ENCODE measurements around the gene MAP1LC3C.

MAP1LC3C gene

GRCh38 chr1:241957692-241958494 lies 41.0 kb downstream of the MAP1LC3C start, which contains the start of gene BECN2:
Gene BECN2 (plus strand): TSS chr1:241957767. CDS start chr1:241957767, 0 bp downstream.
- no peaks in the 10 kb centered on the region for H3K27me3 ChIP-seq
- TF ChIP-seq CTCF (IDR thresholded peaks at IDR 0.05; ENCODE audit: low read depth, low read length) = no peak
- H3K9me3 ChIP-seq = no peaks in the 10 kb centered on the region
- H3K4me3 ChIP-seq (ENCODE audit: low read depth, low read length) = no peak within 1 kb of the TSS
- no peaks in the 10 kb centered on the region for H3K36me3 ChIP-seq
- no peaks in the 10 kb centered on the region for H3K4me1 ChIP-seq
- peak; percentile 23 for DNase-seq

GRCh38 chr1:241950390-241950789 lies 48.5 kb downstream of the MAP1LC3C start:
- no peak overlapping the region for H3K4me3 ChIP-seq (ENCODE audit: low read depth, low read length)
- DNase-seq = no peak
- TF ChIP-seq CTCF (IDR thresholded peaks at IDR 0.05; ENCODE audit: low read depth, low read length) = no peak
- H3K9me3 ChIP-seq = no peaks in the 10 kb centered on the region
- H3K36me3 ChIP-seq = no peaks in the 10 kb centered on the region
- H3K27me3 ChIP-seq = no peaks in the 10 kb centered on the region
- H3K4me1 ChIP-seq = no peaks in the 10 kb centered on the region

DNA sequence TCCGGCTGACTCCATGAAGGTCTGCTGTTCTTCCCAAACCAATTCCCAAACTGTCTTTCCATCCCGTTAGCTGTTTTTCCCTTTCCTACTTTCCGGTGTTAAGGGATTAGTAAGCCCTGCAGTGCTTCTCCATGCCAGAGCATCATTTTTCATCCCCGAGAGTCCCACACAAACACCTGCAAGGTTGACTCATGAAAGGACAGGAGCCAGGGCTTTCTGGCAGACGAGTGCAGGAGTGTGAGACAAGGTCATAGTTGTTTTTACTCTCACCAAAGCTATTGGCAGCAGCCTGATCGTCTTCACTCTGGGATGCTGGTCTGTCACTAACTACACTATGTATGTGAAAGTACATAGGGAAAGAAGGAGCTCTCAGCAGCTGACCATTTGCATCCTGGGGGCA lies 51.5 kb downstream of the MAP1LC3C start:
- Histone ChIP-seq H3K36me3 (no peaks in the 10 kb centered on the region), H3K27me3 (no peaks in the 10 kb centered on the region), H3K4me1 (no peaks in the 10 kb centered on the region), H3K4me3 (ENCODE audit: low read depth, low read length) (no peak overlapping the region), H3K9me3 (no peaks in the 10 kb centered on the region)
- DNase-seq = no peak
- TF ChIP-seq CTCF (IDR thresholded peaks at IDR 0.05; ENCODE audit: low read depth, low read length) = no peak
